H1 (cell line): ENCODE results near the gene MAP6.

Experiments used
- ATF3 ChIP-seq: IDR thresholded peaks from 2 replicates; pipeline ENCODE4 v1.6.1; 2011; ENCODE audit warnings: low read depth, mild to moderate bottlenecking, low read length; ENCODE audit not compliant: insufficient read depth
- CBX5 ChIP-seq: fragments of 300-800, 300-1000 bp; sonication (generic); IDR thresholded peaks from 2 replicates; pipeline ENCODE4 v1.7.1; 2016; ENCODE audit warnings: antibody characterized with exemption, low read length, low read depth
- CHD1 ChIP-seq: IDR thresholded peaks from 2 replicates; pipeline ENCODE4 v1.6.1; 2012; ENCODE audit warnings: low read depth, low read length, improper control_type of control experiment
- CREB1 ChIP-seq: IDR thresholded peaks from 2 replicates; pipeline ENCODE4 v1.6.1; 2012; ENCODE audit warnings: inconsistent platforms
- EZH2 ChIP-seq: fragments of 200-600 bp; sonication (generic); IDR thresholded peaks from 2 replicates; pipeline ENCODE4 v1.7.1; 2012; ENCODE audit warnings: low read depth, mild to moderate bottlenecking, moderate library complexity, low read length, inconsistent platforms; ENCODE audit not compliant: severe bottlenecking
- MAX ChIP-seq: IDR thresholded peaks from 2 replicates; pipeline ENCODE4 v1.6.1; 2012; ENCODE audit warnings: inconsistent platforms
- POLR2A ChIP-seq, 2 experiments: IDR thresholded peaks; 1 replicate in 1 of 2; 2 replicates in 1 of 2; pipeline ENCODE4 v1.6.1; 2011; ENCODE audit warnings: low read depth in 2 of 2, low read length in 2 of 2, mild to moderate bottlenecking in 2 of 2; ENCODE audit errors: control extremely low read depth in 1 of 2
- POLR2AphosphoS5 ChIP-seq: IDR thresholded peaks from 2 replicates; pipeline ENCODE4 v1.6.1; 2011; ENCODE audit warnings: low read depth, low read length
- RAD21 ChIP-seq, 2 experiments: IDR thresholded peaks in 1 of 2; conservative IDR thresholded peaks in 1 of 2; 2 replicates each; pipeline ENCODE4 v1.6.1; 2011; ENCODE audit warnings: low read depth in 2 of 2, low read length in 2 of 2, improper control_type of control experiment in 1 of 2, inconsistent platforms in 1 of 2, mild to moderate bottlenecking in 1 of 2, moderate library complexity in 1 of 2
- SRF ChIP-seq: IDR thresholded peaks from 2 replicates; pipeline ENCODE4 v1.6.1; 2011; ENCODE audit warnings: mild to moderate bottlenecking, low read depth, low read length, moderate library complexity
- ZNF274 ChIP-seq: IDR thresholded peaks from 2 replicates; pipeline ENCODE4 v1.7.0; 2012; ENCODE audit warnings: low read length, borderline replicate concordance; ENCODE audit errors: extremely low read depth
- TF ChIP-seq, protein P1 (sequence below), 3 experiments: IDR thresholded peaks; 1 replicate in 2 of 3; 2 replicates in 1 of 3; pipeline versions ENCODE4 v1.5.1 to v1.6.1; 2011; ENCODE audit warnings: low read length in 3 of 3, mild to moderate bottlenecking in 3 of 3, inconsistent platforms in 2 of 3, low read depth in 1 of 3, moderate library complexity in 1 of 3; ENCODE audit not compliant: insufficient read depth in 1 of 3; ENCODE audit errors: control extremely low read depth in 1 of 3

GRCh38 chr11:75659836-75660235 lies 9.0 kb downstream of the MAP6 start:
- TF ChIP-seq ZNF274 (no peak), POLR2A (IDR thresholded peaks at IDR 0.05; ENCODE audit: control extremely low read depth in 1 of 2, low read depth in 2 of 2, low read length in 2 of 2) (no peak), CREB1 (no peak), EZH2 (no peak), ATF3 (no peak), POLR2AphosphoS5 (no peak), CBX5 (no peak), MAX (no peak), RAD21 (IDR thresholded peaks at IDR 0.05 in 1 of 2, conservative IDR thresholded peaks at IDR 0.05 in 1 of 2; ENCODE audit: low read depth in 2 of 2, low read length in 2 of 2) (no peak), SRF (no peak), CHD1 (no peak)
- TF ChIP-seq, protein P1, sequence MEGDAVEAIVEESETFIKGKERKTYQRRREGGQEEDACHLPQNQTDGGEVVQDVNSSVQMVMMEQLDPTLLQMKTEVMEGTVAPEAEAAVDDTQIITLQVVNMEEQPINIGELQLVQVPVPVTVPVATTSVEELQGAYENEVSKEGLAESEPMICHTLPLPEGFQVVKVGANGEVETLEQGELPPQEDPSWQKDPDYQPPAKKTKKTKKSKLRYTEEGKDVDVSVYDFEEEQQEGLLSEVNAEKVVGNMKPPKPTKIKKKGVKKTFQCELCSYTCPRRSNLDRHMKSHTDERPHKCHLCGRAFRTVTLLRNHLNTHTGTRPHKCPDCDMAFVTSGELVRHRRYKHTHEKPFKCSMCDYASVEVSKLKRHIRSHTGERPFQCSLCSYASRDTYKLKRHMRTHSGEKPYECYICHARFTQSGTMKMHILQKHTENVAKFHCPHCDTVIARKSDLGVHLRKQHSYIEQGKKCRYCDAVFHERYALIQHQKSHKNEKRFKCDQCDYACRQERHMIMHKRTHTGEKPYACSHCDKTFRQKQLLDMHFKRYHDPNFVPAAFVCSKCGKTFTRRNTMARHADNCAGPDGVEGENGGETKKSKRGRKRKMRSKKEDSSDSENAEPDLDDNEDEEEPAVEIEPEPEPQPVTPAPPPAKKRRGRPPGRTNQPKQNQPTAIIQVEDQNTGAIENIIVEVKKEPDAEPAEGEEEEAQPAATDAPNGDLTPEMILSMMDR (IDR thresholded peaks at IDR 0.05; ENCODE audit: control extremely low read depth in 1 of 3, insufficient read depth in 1 of 3, low read depth in 1 of 3, low read length in 3 of 3) = no peak
